Adrenal gland (tissue), 12 donors: ENCODE results near the gene PCNX2. TPM values are rescaled to one million over a fixed set of nuclear protein-coding genes. Genes with fewer than 3 reads are reported as not detected.
"Not testable (repeated sequence)": the region's sequence is repeated elsewhere in the genome, so short reads cannot be mapped to it uniquely, and the experiment has no call there.

ENCODE experiments used
- DNase-seq, 7 donors: peaks; one replicate each; pipeline ENCODE4 v3.0.0-alpha.2; 2019 to 2020
- H3K27ac ChIP-seq, 5 donors: fragments of 200-600 bp; sonication (generic) in 4 of 5; 1 replicate in 3 of 5; 2 replicates in 2 of 5; pipeline versions ENCODE4 v1.5.1 to v1.8.0; 2016 to 2020; ENCODE audit warnings: mild to moderate bottlenecking in 1 of 5
- H3K27me3 ChIP-seq: fragments of 200-600 bp; 2 replicates; pipeline ENCODE4 v1.8.0; 2021
- H3K36me3 ChIP-seq, 2 donors: fragments of 200-600 bp; replicated peaks in 1 of 2; 1 replicate in 1 of 2; 2 replicates in 1 of 2; pipeline versions ENCODE4 v1.5.1 to v1.8.0; 2018 to 2022
- H3K4me1 ChIP-seq, 2 donors: fragments of 200-600 bp; replicated peaks in 1 of 2; 1 replicate in 1 of 2; 2 replicates in 1 of 2; pipeline versions ENCODE4 v1.5.1 to v1.8.0; 2018 to 2021
- H3K4me3 ChIP-seq, 4 donors: fragments of 200-600 bp; sonication (generic) in 3 of 4; one replicate each; pipeline ENCODE4 v1.5.1; 2016 to 2018
- H3K9me3 ChIP-seq, 3 donors: fragments of 200-600 bp; sonication (generic) in 1 of 3; replicated peaks in 1 of 3; 1 replicate in 2 of 3; 2 replicates in 1 of 3; pipeline versions ENCODE4 v1.5.1 to v1.8.0; 2016 to 2021
- CTCF ChIP-seq, 6 experiments: fragments of 450-650 bp in 4 of 6; fragments of 200-600 bp in 2 of 6; sonication (generic) in 1 of 6; IDR thresholded peaks; 1 replicate in 5 of 6; 2 replicates in 1 of 6; pipeline versions ENCODE4 v1.5.1 to v1.8.0; 2016 to 2021; ENCODE audit warnings: antibody characterized with exemption in 6 of 6, mild to moderate bottlenecking in 2 of 6, moderate library complexity in 1 of 6
- POLR2A ChIP-seq, 2 donors: fragments of 450-650 bp; IDR thresholded peaks; one replicate each; pipeline ENCODE4 v1.6.1; 2017; ENCODE audit warnings: antibody characterized with exemption in 2 of 2, mild to moderate bottlenecking in 2 of 2, moderate library complexity in 1 of 2
- WGBS, 4 donors: extraction: QIAGEN DNeasy Blood & Tissue Kit in 2 of 4; methylation state at CpG; one replicate each; pipeline versions ENCODE4 v1.1.5 to v1.1.7; 2013 to 2017; 5-methylcytosine and 5-hydroxymethylcytosine counted together
- intact Hi-C, 2 donors: fragments of 100-400 bp; cut with DNase I; formaldehyde crosslinking; loops; one replicate each; pipeline versions ENCODE4 v1.14.1 to v1.15.0; 2022 to 2023
- polyA plus RNA-seq, 3 donors: library from polyadenylated mRNA; stranded (reverse); fragments of 200-250 nt in 2 of 3; fragments of 350-450 nt in 1 of 3; fragmentation: Illumina TruSeq in 1 of 3; extraction: RNeasy Lipid Tissue Mini Kit (QIAGEN cat#74804) in 1 of 3; gene quantifications; one replicate each; pipeline ENCODE4 v1.2.3, GENCODE V29; 2013 to 2014
- total RNA-seq, 9 donors: library from RNA; depleted of rRNA in 4 of 9; stranded (reverse); fragments of >200 nt in 4 of 9; fragments of 120-200 nt in 1 of 9; fragmentation: NEBNext Ultra II Directional in 1 of 9; extraction: Animal tissue kit (Norgen Biotek cat#: 25700) in 1 of 9; gene quantifications; one replicate each; pipeline versions ENCODE4 v1.1.0 to v1.2.4, GENCODE V29; 2013 to 2023
- donor health status: healthy with polysubstance abuse.
- donor health status: Bipolar disorder and iron deficiency.
- donor health status: DM: yes; HTN: yes; CAD: no.
- donor health status: DM: no; HTN: no; CAD: no.
- donor health status: DM: no; HTN: no; CAD: no.
- donor health status: DM: yes; HTN: yes; CAD: no.

Gene PCNX2
- total and polyA plus RNA-seq, 12 donors = 2.2 to 14.5 (median 5.5) TPM

GRCh38 chr1:233082778-233083550 lies 212.6 kb downstream of the PCNX2 start:
- no peaks in the 10 kb centered on the region for H3K36me3 ChIP-seq
- intact Hi-C loops = no loop called here
- H3K4me1 ChIP-seq = peaks cover 5% of the 10 kb centered on the region in 2 donors
- no peak for DNase-seq
- no peak overlapping the region for H3K4me3 ChIP-seq
- H3K27ac ChIP-seq = no peak overlapping the region
- H3K27me3 ChIP-seq = no peaks in the 10 kb centered on the region
- no peaks in the 10 kb centered on the region for H3K9me3 ChIP-seq
- TF ChIP-seq POLR2A (IDR thresholded peaks at IDR 0.05) (no peak), CTCF (IDR thresholded peaks at IDR 0.05) (no peak)
- 87 to 98% (median 90%) methylated on average over 11 to 12 of the region's 12 CpGs for WGBS, 4 donors

- Histone ChIP-seq H3K4me3 (no peak overlapping the region), H3K27me3 (no peaks in the 10 kb centered on the region), H3K27ac (no peak overlapping the region), H3K9me3 (no peaks in the 10 kb centered on the region), H3K4me1 (peaks cover 5% of the 10 kb centered on the region in 2 donors), H3K36me3 (no peaks in the 10 kb centered on the region)
- intact Hi-C loops = no loop called here
- 3 to 21% (median 12%) methylated on average over 2 of the region's 2 CpGs for WGBS, 4 donors
- TF ChIP-seq POLR2A (IDR thresholded peaks at IDR 0.05) (no peak), CTCF (IDR thresholded peaks at IDR 0.05) (no peak)
- DNase-seq = peak in 6 of 7 donors; percentile 4 to 53 (median 16)
These were observed 213.8 kb downstream of the PCNX2 start for GRCh38 chr1:233081735-233082134.

- WGBS, 4 donors = 96 to 100% (median 98%) methylated on average over 4 of the region's 4 CpGs
- H3K27ac ChIP-seq, H3K36me3 ChIP-seq, H3K4me3 ChIP-seq, H3K27me3 ChIP-seq, intact Hi-C loops, DNase-seq, H3K4me1 ChIP-seq, H3K9me3 ChIP-seq: not testable (repeated sequence)
These were observed 214.7 kb downstream of the PCNX2 start for GRCh38 chr1:233080827-233081226.

GRCh38 chr1:233080286-233080685 lies 215.2 kb downstream of the PCNX2 start:
- 94 to 97% (median 96%) methylated on average over 3 of the region's 3 CpGs for WGBS, 4 donors
- no peaks in the 10 kb centered on the region for H3K27me3 ChIP-seq
- H3K36me3 ChIP-seq = no peaks in the 10 kb centered on the region
- intact Hi-C loops = no loop called here
- TF ChIP-seq POLR2A (IDR thresholded peaks at IDR 0.05) (no peak), CTCF (IDR thresholded peaks at IDR 0.05) (no peak)
- H3K4me3 ChIP-seq = no peak overlapping the region
- H3K9me3 ChIP-seq = no peaks in the 10 kb centered on the region
- DNase-seq = no peak
- H3K27ac ChIP-seq = no peak overlapping the region
- H3K4me1 ChIP-seq = peaks cover 5% of the 10 kb centered on the region in 2 donors

- Histone ChIP-seq H3K4me3 (no peak overlapping the region), H3K27me3 (no peaks in the 10 kb centered on the region), H3K9me3 (peaks cover 0 to 5% (median 0%) of the 10 kb centered on the region in 3 donors), H3K4me1 (peaks cover 5% of the 10 kb centered on the region in 2 donors), H3K27ac (no peak overlapping the region), H3K36me3 (no peaks in the 10 kb centered on the region)
- 94 to 99% (median 97%) methylated on average over 4 of the region's 4 CpGs for WGBS, 4 donors
- intact Hi-C loops = no loop called here
- DNase-seq = no peak
- TF ChIP-seq POLR2A (IDR thresholded peaks at IDR 0.05) (no peak), CTCF (IDR thresholded peaks at IDR 0.05) (no peak)
These were observed 216.0 kb downstream of the PCNX2 start for GRCh38 chr1:233079574-233079973.
